GM12878 (cell line): ENCODE data around the gene ESPNL. TPM values are rescaled to one million over a fixed set of nuclear protein-coding genes. Genes with fewer than 3 reads are reported as not detected.

Experiments used
- ATAC-seq: fragments of 200-7000 bp; cut with Tn5 transposase; 3 replicates; pipeline ENCODE4 v1.9.1; 2020; ENCODE audit warnings: mild to moderate bottlenecking, moderate library complexity
- BruUV-seq: library from RNA; stranded (reverse); fragments of 400-500 nt; replicated peaks from 2 replicates; lab custom pipeline; 2021; lab: Mats Ljungman, UMichigan
- CTCF ChIA-PET: fragments of 300-600 bp; sonication (Branson Sonifier 250); formaldehyde crosslinking; extraction: SDS; loops from one replicate; lab custom pipeline; 2021; ENCODE audit warnings: inconsistent platforms; lab: Yijun Ruan, JAX
- POLR2A ChIA-PET: fragments of 350-600 bp; formaldehyde crosslinking; extraction: SDS; loops from one replicate; lab custom pipeline; 2021; ENCODE audit warnings: inconsistent platforms; lab: Charles Lee
- RAD21 ChIA-PET: fragments of 300-600 bp; sonication (Branson Sonifier 250); formaldehyde crosslinking; loops from one replicate; lab custom pipeline; 2023; ENCODE audit warnings: antibody characterized with exemption; ENCODE audit not compliant: unreplicated experiment; lab: Charles Lee
- SMC1A ChIA-PET: fragments of 300-600 bp; sonication (Branson Sonifier 250); formaldehyde crosslinking; loops from one replicate; lab custom pipeline; 2023; ENCODE audit not compliant: unreplicated experiment, uncharacterized antibody; lab: Charles Lee
- DNase-seq: peaks from one replicate; pipeline ENCODE4 v3.0.0-alpha.2; 2011; ENCODE audit warnings: low read depth, low spot score
- FAIRE-seq: peaks from 3 replicates; lab custom pipeline; 2011; peaks lifted over from hg19 to GRCh38; lab: Jason Lieb, UNC
- H2AFZ ChIP-seq: 2 replicates; pipeline ENCODE4 v1.6.0; 2011; ENCODE audit warnings: low read depth, low read length, control low read depth; ENCODE audit not compliant: control insufficient read depth
- H3K27ac ChIP-seq: 2 replicates; pipeline ENCODE4 v1.5.1; 2011; ENCODE audit warnings: control low read depth; ENCODE audit not compliant: control insufficient read depth, insufficient read depth
- H3K27me3 ChIP-seq, 2 experiments: replicated peaks in 1 of 2; 2 replicates each; pipeline versions ENCODE4 v1.6.0 to v1.6.1; 2011; ENCODE audit warnings: low read length in 1 of 2; ENCODE audit not compliant: control insufficient read depth in 2 of 2, insufficient read depth in 2 of 2
- H3K36me3 ChIP-seq, 2 experiments: 2 replicates each; pipeline ENCODE4 v1.5.1; 2011; ENCODE audit warnings: low read length in 1 of 2; ENCODE audit not compliant: control insufficient read depth in 2 of 2, insufficient read depth in 2 of 2
- H3K4me1 ChIP-seq: 2 replicates; pipeline ENCODE4 v1.6.1; 2011; ENCODE audit warnings: mild to moderate bottlenecking, low read length, moderate library complexity, mixed read lengths; ENCODE audit not compliant: control insufficient read depth, insufficient read depth
- H3K4me2 ChIP-seq: 2 replicates; pipeline ENCODE4 v1.6.0; 2011; ENCODE audit warnings: control low read depth; ENCODE audit not compliant: control insufficient read depth, insufficient read depth
- H3K4me3 ChIP-seq: fragments of 200-600 bp; sonication (generic); 2 replicates; pipeline ENCODE4 v1.5.1; 2016
- H3K79me2 ChIP-seq: 2 replicates; pipeline ENCODE4 v1.6.0; 2011; ENCODE audit warnings: low read length; ENCODE audit not compliant: control insufficient read depth, insufficient read depth
- H3K9ac ChIP-seq: 2 replicates; pipeline ENCODE4 v1.8.0; 2011; ENCODE audit warnings: low read length, control low read depth, mixed read lengths; ENCODE audit not compliant: control insufficient read depth, insufficient read depth
- H3K9me3 ChIP-seq: replicated peaks from 3 replicates; pipeline ENCODE4 v1.5.1; 2011; ENCODE audit warnings: mild to moderate bottlenecking, low read length; ENCODE audit not compliant: control insufficient read depth, insufficient read depth
- H4K20me1 ChIP-seq: 2 replicates; pipeline ENCODE4 v1.6.0; 2011; ENCODE audit not compliant: control insufficient read depth, insufficient read depth
- BCL11A ChIP-seq: IDR thresholded peaks from 2 replicates; pipeline ENCODE4 v1.6.1; 2011; ENCODE audit warnings: low read depth, low read length
- CBX3 ChIP-seq: fragments of 200-600 bp; sonication (generic); IDR thresholded peaks from 2 replicates; pipeline ENCODE4 v1.6.1; 2016; ENCODE audit warnings: low read depth, borderline replicate concordance
- CUX1 ChIP-seq: IDR thresholded peaks from 2 replicates; pipeline ENCODE4 v1.6.1; 2012; ENCODE audit warnings: improper control_type of control experiment, low read depth, low read length; ENCODE audit not compliant: insufficient replicate concordance
- DPF2 ChIP-seq: fragments of 450-650 bp; IDR thresholded peaks from 2 replicates; pipeline ENCODE4 v1.6.1; 2017; ENCODE audit warnings: mild to moderate bottlenecking
- FOXM1 ChIP-seq: IDR thresholded peaks from 2 replicates; pipeline ENCODE4 v1.6.1; 2012; ENCODE audit warnings: low read depth, mild to moderate bottlenecking, inconsistent platforms, low read length, moderate library complexity
- HCFC1 ChIP-seq: fragments of 150-350 bp; IDR thresholded peaks from 2 replicates; pipeline ENCODE4 v1.6.1; 2014; ENCODE audit warnings: low read length
- JUNB ChIP-seq: IDR thresholded peaks from 2 replicates; pipeline ENCODE4 v1.6.1; 2016; ENCODE audit warnings: antibody characterized with exemption, mild to moderate bottlenecking
- KLF5 ChIP-seq: fragments of 450-650 bp; IDR thresholded peaks from 2 replicates; pipeline ENCODE4 v1.6.1; 2014; ENCODE audit warnings: mild to moderate bottlenecking; ENCODE audit not compliant: partially characterized antibody
- NBN ChIP-seq: fragments of 450-650 bp; IDR thresholded peaks from 2 replicates; pipeline ENCODE4 v1.6.1; 2016
- NFIC ChIP-seq: IDR thresholded peaks from 2 replicates; pipeline ENCODE4 v1.6.1; 2012; ENCODE audit warnings: low read depth, mild to moderate bottlenecking, inconsistent platforms, low read length, moderate library complexity
- POU2F2 ChIP-seq: IDR thresholded peaks from 3 replicates; pipeline ENCODE4 v1.6.1; 2011; ENCODE audit warnings: low read depth, mild to moderate bottlenecking, low read length, borderline replicate concordance
- RAD21 ChIP-seq: IDR thresholded peaks from 2 replicates; pipeline ENCODE4 v1.6.1; 2011; ENCODE audit warnings: mild to moderate bottlenecking, low read depth, low read length, moderate library complexity; ENCODE audit not compliant: insufficient read depth
- RB1 ChIP-seq: fragments of 450-650 bp; formaldehyde crosslinking; IDR thresholded peaks from 2 replicates; pipeline ENCODE4 v1.6.1; 2017; ENCODE audit warnings: mild to moderate bottlenecking, borderline replicate concordance
- SMAD1 ChIP-seq: fragments of 450-650 bp; IDR thresholded peaks from 2 replicates; pipeline ENCODE4 v1.6.1; 2018; ENCODE audit warnings: mild to moderate bottlenecking, low read depth; ENCODE audit not compliant: partially characterized antibody
- STAT3 ChIP-seq: IDR thresholded peaks from 2 replicates; pipeline ENCODE4 v1.6.1; 2011; ENCODE audit warnings: low read depth, low read length, improper control_type of control experiment
- SUZ12 ChIP-seq: fragments of 200-600 bp; sonication (generic); IDR thresholded peaks from one replicate; pipeline ENCODE4 v1.6.1; 2018; ENCODE audit warnings: antibody characterized with exemption, mild to moderate bottlenecking; ENCODE audit not compliant: unreplicated experiment
- TBL1XR1 ChIP-seq: IDR thresholded peaks from 2 replicates; pipeline ENCODE4 v1.6.1; 2012; ENCODE audit warnings: low read depth, low read length, improper control_type of control experiment
- YBX1 ChIP-seq: fragments of 450-650 bp; IDR thresholded peaks from 2 replicates; pipeline ENCODE4 v1.6.1; 2016; ENCODE audit warnings: antibody characterized with exemption
- WGBS: methylation state at CpG from one replicate; pipeline ENCODE4 v1.1.6; 2016; ENCODE audit warnings: low lambda C conversion rate; ENCODE audit not compliant: insufficient replicate concordance, insufficient coverage; ENCODE audit errors: missing lambda C conversion rate; 5-methylcytosine and 5-hydroxymethylcytosine counted together
- in situ Hi-C: fragments of 300-500 bp; cut with MboI; formaldehyde crosslinking; loops from 9 replicates; pipeline ENCODE4 v1.14.3; 2018; ENCODE audit warnings: mixed read lengths
- intact Hi-C: fragments of 100-400 bp; cut with micrococcal nuclease; formaldehyde crosslinking; loops from one replicate; pipeline ENCODE4 v1.14.2; 2022; ENCODE audit not compliant: unreplicated experiment
- polyA plus RNA-seq, 11 experiments: library from polyadenylated mRNA; depleted of rRNA in 4 of 11; unstranded in 6 of 11; stranded (reverse) in 5 of 11; fragments of >200 nt; fragmentation: Nextera tagmentation in 4 of 11; fragmentation: Illumina TruSeq in 1 of 11; extraction: Ambion mirVana in 4 of 11; extraction: Trizol in 1 of 11; gene quantifications; 1 replicate in 1 of 11; 2 replicates in 10 of 11; pipeline versions ENCODE4 v1.2.1 to v1.2.3, GENCODE V29; 2011 to 2016; ENCODE audit warnings: inconsistent platforms in 2 of 11, missing spikeins in 2 of 11, low read depth in 1 of 11
- total RNA-seq, 4 experiments: library from RNA; depleted of rRNA in 3 of 4; stranded (reverse); fragments of >200 nt in 3 of 4; fragmentation: Illumina TruSeq in 1 of 4; extraction: Trizol in 1 of 4; gene quantifications; 2 replicates each; pipeline versions ENCODE4 v1.2.1 to v1.2.3, GENCODE V29; 2013 to 2021
- TF ChIP-seq, protein P1 (sequence below): IDR thresholded peaks from 2 replicates; pipeline ENCODE4 v1.6.1; 2011; ENCODE audit warnings: low read depth, mild to moderate bottlenecking, low read length, moderate library complexity, borderline replicate concordance; ENCODE audit errors: extremely low read depth

ESPNL gene
- total and polyA plus RNA-seq, 10 of the 15 experiments (the other 5 are each of a cell fraction or from before 2014, with no cell fraction given), result 0.05 to 0.94 (median 0.36) TPM; not detected in 3

DNA sequence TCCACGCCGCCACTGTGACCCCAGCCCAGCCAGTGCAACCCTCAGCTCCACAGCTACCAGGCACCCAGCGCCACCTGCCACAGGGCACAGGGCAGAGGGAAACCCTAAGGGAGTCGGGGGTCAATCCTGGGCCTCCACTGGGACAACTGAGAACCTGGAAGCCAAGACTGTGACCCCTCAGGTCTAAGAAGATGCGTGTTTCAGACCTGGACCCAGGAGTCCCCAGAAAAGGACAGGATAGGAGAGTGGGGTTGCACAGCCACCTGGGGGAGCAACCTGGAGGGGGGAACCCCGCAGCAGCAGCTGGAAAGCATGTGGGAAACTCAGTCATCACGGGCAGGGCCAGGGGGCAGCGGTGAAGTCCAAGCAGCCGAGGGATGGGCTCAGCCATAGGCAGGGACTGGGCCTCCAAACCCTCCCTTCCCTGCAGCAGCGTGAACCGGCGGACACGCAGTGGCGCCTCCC is 4.1 kb downstream of the ESPNL start:
- intact Hi-C loops, result no loop called here

More for the DNA sequence above, 4.1 kb downstream of the ESPNL start:
- BruUV-seq, result no TSS peak
- ChIA-PET RAD21 (no interaction called here), SMC1A (no interaction called here), POLR2A (no interaction called here)
- no peak overlapping the region for H2AFZ ChIP-seq
- ATAC-seq (no peak), FAIRE-seq (no peak)
- H3K27ac ChIP-seq, result no peak overlapping the region
- H3K36me3 ChIP-seq, result no peaks in the 10 kb centered on the region
- no peaks in the 10 kb centered on the region for H3K27me3 ChIP-seq
- TF ChIP-seq JUNB (no peak), FOXM1 (no peak), DPF2 (no peak), SMAD1 (no peak), SUZ12 (no peak), HCFC1 (no peak), TBL1XR1 (no peak), STAT3 (no peak), NFIC (no peak), YBX1 (no peak), RB1 (no peak), RAD21 (no peak), CBX3 (no peak), CUX1 (no peak), POU2F2 (no peak), BCL11A (no peak), NBN (no peak), KLF5 (no peak)
- TF ChIP-seq, protein P1, sequence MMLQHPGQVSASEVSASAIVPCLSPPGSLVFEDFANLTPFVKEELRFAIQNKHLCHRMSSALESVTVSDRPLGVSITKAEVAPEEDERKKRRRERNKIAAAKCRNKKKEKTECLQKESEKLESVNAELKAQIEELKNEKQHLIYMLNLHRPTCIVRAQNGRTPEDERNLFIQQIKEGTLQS, result no peak
- TF ChIP-seq, all 136 proteins: peak for 0
- H3K9ac ChIP-seq, result no peak overlapping the region
- CTCF ChIA-PET, result interaction anchor here (0.9 kb wide), 1 partner anchor 435 kb away, joined by 3 read pairs; no protein-coding TSS in a partner anchor
- no peaks in the 10 kb centered on the region for H4K20me1 ChIP-seq
- 59% methylated on average over 13 of the region's 14 CpGs for WGBS
- H3K79me2 ChIP-seq, result no peaks in the 10 kb centered on the region
- H3K9me3 ChIP-seq, result no peaks in the 10 kb centered on the region
- no peak overlapping the region for H3K4me2 ChIP-seq
- in situ Hi-C loops, result no loop called here
- DNase-seq, result no peak
- peaks cover 24% of the 10 kb centered on the region for H3K4me1 ChIP-seq
- H3K4me3 ChIP-seq, result no peak overlapping the region
